Suprapubic skin (tissue), 4 donors: ENCODE measurements around the gene LTN1. TPM values are rescaled to one million over a fixed set of nuclear protein-coding genes. Genes with fewer than 3 reads are reported as not detected.

Source experiments
- DNase-seq, 2 donors: peaks; one replicate each; pipeline ENCODE4 v3.0.0-alpha.2; 2019; ENCODE audit warnings: low spot score in 2 of 2
- H3K27ac ChIP-seq: fragments of 200-600 bp; sonication (generic); one replicate; pipeline ENCODE4 v1.5.1; 2019
- H3K27me3 ChIP-seq: fragments of 200-600 bp; sonication (generic); one replicate; pipeline ENCODE4 v1.5.1; 2019
- H3K36me3 ChIP-seq: fragments of 200-600 bp; sonication (generic); one replicate; pipeline ENCODE4 v1.5.1; 2019
- H3K4me1 ChIP-seq: fragments of 200-600 bp; sonication (generic); one replicate; pipeline ENCODE4 v1.5.1; 2019
- H3K4me3 ChIP-seq: fragments of 200-600 bp; sonication (generic); one replicate; pipeline ENCODE4 v1.5.1; 2019; ENCODE audit warnings: mild to moderate bottlenecking
- H3K9me3 ChIP-seq: fragments of 200-600 bp; sonication (generic); one replicate; pipeline ENCODE4 v1.5.1; 2019
- EP300 ChIP-seq: sonication (generic); formaldehyde crosslinking; IDR thresholded peaks from one replicate; pipeline ENCODE4 v1.6.1; 2017; ENCODE audit warnings: antibody characterized with exemption
- POLR2A ChIP-seq, 2 donors: fragments of 450-650 bp; IDR thresholded peaks; one replicate each; pipeline ENCODE4 v1.6.1; 2017; ENCODE audit warnings: antibody characterized with exemption in 2 of 2, mild to moderate bottlenecking in 2 of 2, moderate library complexity in 2 of 2
- POLR2AphosphoS5 ChIP-seq, 3 donors: sonication (generic); formaldehyde crosslinking; IDR thresholded peaks; one replicate each; pipeline ENCODE4 v1.6.1; 2017; ENCODE audit warnings: antibody characterized with exemption in 3 of 3
- WGBS: methylation state at CpG from one replicate; pipeline ENCODE4 v1.1.5; 2018; 5-methylcytosine and 5-hydroxymethylcytosine counted together
- total RNA-seq, 4 donors: library from RNA; depleted of rRNA; stranded (reverse); fragments of >200 nt; gene quantifications; one replicate each; pipeline ENCODE4 v1.1.0, GENCODE V29; 2016
- TF ChIP-seq, protein P1 (sequence below), 2 donors: fragments of 200-600 bp in 1 of 2; fragments of 450-650 bp in 1 of 2; sonication (generic) in 1 of 2; IDR thresholded peaks; one replicate each; pipeline ENCODE4 v1.5.1; 2016 to 2019; ENCODE audit warnings: antibody characterized with exemption in 2 of 2, mild to moderate bottlenecking in 1 of 2, moderate library complexity in 1 of 2

Gene LTN1
- total RNA-seq, 4 donors from 2014 or later = 19.0 to 42.9 (median 23.9) TPM

GRCh38 chr21:29029524-29029923, 36.8 kb upstream of the LTN1 start:
- no peak overlapping the region for H3K4me3 ChIP-seq
- DNase-seq = no peak
- peaks cover 21% of the 10 kb centered on the region for H3K4me1 ChIP-seq
- H3K27me3 ChIP-seq = no peaks in the 10 kb centered on the region
- no peak overlapping the region for H3K27ac ChIP-seq
- WGBS = 95% methylated on average over 1 of the region's 1 CpG
- no peaks in the 10 kb centered on the region for H3K9me3 ChIP-seq
- TF ChIP-seq POLR2A (IDR thresholded peaks at IDR 0.05) (no peak), EP300 (no peak), POLR2AphosphoS5 (IDR thresholded peaks at IDR 0.05) (no peak)
- TF ChIP-seq, protein P1, sequence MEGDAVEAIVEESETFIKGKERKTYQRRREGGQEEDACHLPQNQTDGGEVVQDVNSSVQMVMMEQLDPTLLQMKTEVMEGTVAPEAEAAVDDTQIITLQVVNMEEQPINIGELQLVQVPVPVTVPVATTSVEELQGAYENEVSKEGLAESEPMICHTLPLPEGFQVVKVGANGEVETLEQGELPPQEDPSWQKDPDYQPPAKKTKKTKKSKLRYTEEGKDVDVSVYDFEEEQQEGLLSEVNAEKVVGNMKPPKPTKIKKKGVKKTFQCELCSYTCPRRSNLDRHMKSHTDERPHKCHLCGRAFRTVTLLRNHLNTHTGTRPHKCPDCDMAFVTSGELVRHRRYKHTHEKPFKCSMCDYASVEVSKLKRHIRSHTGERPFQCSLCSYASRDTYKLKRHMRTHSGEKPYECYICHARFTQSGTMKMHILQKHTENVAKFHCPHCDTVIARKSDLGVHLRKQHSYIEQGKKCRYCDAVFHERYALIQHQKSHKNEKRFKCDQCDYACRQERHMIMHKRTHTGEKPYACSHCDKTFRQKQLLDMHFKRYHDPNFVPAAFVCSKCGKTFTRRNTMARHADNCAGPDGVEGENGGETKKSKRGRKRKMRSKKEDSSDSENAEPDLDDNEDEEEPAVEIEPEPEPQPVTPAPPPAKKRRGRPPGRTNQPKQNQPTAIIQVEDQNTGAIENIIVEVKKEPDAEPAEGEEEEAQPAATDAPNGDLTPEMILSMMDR (IDR thresholded peaks at IDR 0.05) = no peak
- H3K36me3 ChIP-seq = peaks cover 53% of the 10 kb centered on the region

- no peak for TF ChIP-seq POLR2A (IDR thresholded peaks at IDR 0.05)
- TF ChIP-seq POLR2AphosphoS5 (IDR thresholded peaks at IDR 0.05) = no peak
- TF ChIP-seq, protein P1 (IDR thresholded peaks at IDR 0.05) = no peak
- no peak for TF ChIP-seq EP300
- H3K27me3 ChIP-seq = no peaks in the 10 kb centered on the region
- H3K36me3 ChIP-seq = peaks cover 21% of the 10 kb centered on the region
- 0% methylated on average over 6 of the region's 6 CpGs for WGBS
- H3K4me1 ChIP-seq = peaks cover 14% of the 10 kb centered on the region
- H3K27ac ChIP-seq = peak overlapping the region; percentile 98
- H3K4me3 ChIP-seq = peak overlapping the region; percentile 67
- DNase-seq = no peak
- H3K9me3 ChIP-seq = no peaks in the 10 kb centered on the region
Measured at GRCh38 chr21:29025328-29025713, 32.6 kb upstream of the LTN1 start.

DNA sequence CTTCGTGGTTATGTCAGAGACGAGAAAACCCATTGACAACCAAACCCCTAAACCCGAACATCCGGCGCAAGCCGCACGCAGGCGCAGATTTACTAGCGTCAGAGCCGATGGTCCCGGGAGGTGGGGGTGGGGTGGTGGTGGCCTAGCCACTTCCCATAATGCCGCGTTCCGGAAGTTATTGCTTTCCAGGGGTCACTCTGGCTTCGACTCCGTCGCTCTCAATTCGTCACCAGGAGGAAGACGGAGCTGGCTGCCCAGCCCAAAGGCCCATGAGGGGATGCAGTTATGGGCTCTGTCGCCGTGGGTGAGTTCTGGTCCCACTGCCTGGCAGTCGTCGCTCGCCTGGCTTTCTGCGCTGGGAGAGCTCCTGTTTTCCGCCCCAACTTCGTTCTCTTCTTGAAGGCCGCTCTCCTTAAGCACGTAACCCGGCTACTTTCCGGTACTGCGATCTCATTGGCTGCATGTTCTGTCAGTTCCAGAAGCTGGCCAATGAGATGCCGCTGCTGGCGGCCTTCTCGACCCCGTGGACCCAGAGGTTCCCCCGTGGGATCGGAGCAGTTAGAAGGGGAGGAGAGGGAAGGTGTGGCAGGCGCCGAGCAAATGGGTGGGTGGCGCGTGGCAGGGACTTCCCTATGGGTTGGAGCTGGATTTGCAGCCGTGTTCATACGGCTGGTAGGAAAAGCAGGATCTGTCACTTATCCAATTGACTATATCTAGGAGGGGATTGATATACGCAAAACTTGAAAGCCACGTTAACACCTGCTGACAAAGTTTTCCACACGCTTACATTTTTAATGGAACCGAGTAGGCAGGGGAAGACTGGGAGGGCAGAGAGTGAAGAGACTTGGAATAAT, 32.0 kb upstream of the LTN1 start, which contains the start of gene USP16:
USP16 (plus strand) TSS at position 195 of the 854 bp plus-strand sequence. CDS start 3,246 bp downstream, outside the sequence.
- WGBS = under 1% methylated on average over 32 of the region's 48 CpGs
- TF ChIP-seq, protein P1 (IDR thresholded peaks at IDR 0.05) = peak; percentile 19 to 35
- TF ChIP-seq POLR2AphosphoS5 (IDR thresholded peaks at IDR 0.05) (peak; percentile 54 to 85 (median 79)), POLR2A (IDR thresholded peaks at IDR 0.05) (no peak)
- peak within 1 kb of the TSS; percentile 67 for H3K4me3 ChIP-seq

GRCh38 chr21:29022166-29022565, 29.5 kb upstream of the LTN1 start:
- peaks cover 36% of the 10 kb centered on the region for H3K4me1 ChIP-seq
- H3K9me3 ChIP-seq = no peaks in the 10 kb centered on the region
- no peak overlapping the region for H3K4me3 ChIP-seq
- no peaks in the 10 kb centered on the region for H3K36me3 ChIP-seq
- DNase-seq = no peak
- TF ChIP-seq, protein P1 (IDR thresholded peaks at IDR 0.05) = no peak
- TF ChIP-seq POLR2AphosphoS5 (IDR thresholded peaks at IDR 0.05) (no peak), POLR2A (IDR thresholded peaks at IDR 0.05) (no peak), EP300 (no peak)
- H3K27ac ChIP-seq = no peak overlapping the region
- no peaks in the 10 kb centered on the region for H3K27me3 ChIP-seq
- 87% methylated on average over 4 of the region's 4 CpGs for WGBS

More for the DNA sequence above, 32.0 kb upstream of the LTN1 start, which contains the start of gene USP16:
- peaks cover 18% of the 10 kb centered on the region for H3K4me1 ChIP-seq
- H3K9me3 ChIP-seq = no peaks in the 10 kb centered on the region
- H3K27me3 ChIP-seq = no peaks in the 10 kb centered on the region
- DNase-seq = peak; percentile 97 to 98
- peak within 1 kb of the TSS; percentile 98 for H3K27ac ChIP-seq
- H3K36me3 ChIP-seq = peaks cover 14% of the 10 kb centered on the region

- no peak for DNase-seq
- H3K4me3 ChIP-seq = peak overlapping the region; percentile 92
- H3K9me3 ChIP-seq = no peaks in the 10 kb centered on the region
- peaks cover 23% of the 10 kb centered on the region for H3K4me1 ChIP-seq
- WGBS = 17% methylated on average over 12 of the region's 12 CpGs
- TF ChIP-seq, protein P1 (IDR thresholded peaks at IDR 0.05) = no peak
- no peak for TF ChIP-seq POLR2AphosphoS5 (IDR thresholded peaks at IDR 0.05)
- TF ChIP-seq POLR2A (IDR thresholded peaks at IDR 0.05) = no peak
- no peak for TF ChIP-seq EP300
- H3K27ac ChIP-seq = peak overlapping the region; percentile 87
- no peaks in the 10 kb centered on the region for H3K27me3 ChIP-seq
- no peaks in the 10 kb centered on the region for H3K36me3 ChIP-seq
Measured at GRCh38 chr21:29018540-29018939, 25.9 kb upstream of the LTN1 start.
